Left hindlimb (tissue), 1 donor: ENCODE measurements around the gene TCEAL7.
A peak's percentile ranks its signal among the peaks of the same experiment; 100 is the strongest.

Experiments used
- DNase-seq: peaks from one replicate; pipeline ENCODE4 v3.0.0-alpha.2; 2018

TCEAL7 gene

DNA sequence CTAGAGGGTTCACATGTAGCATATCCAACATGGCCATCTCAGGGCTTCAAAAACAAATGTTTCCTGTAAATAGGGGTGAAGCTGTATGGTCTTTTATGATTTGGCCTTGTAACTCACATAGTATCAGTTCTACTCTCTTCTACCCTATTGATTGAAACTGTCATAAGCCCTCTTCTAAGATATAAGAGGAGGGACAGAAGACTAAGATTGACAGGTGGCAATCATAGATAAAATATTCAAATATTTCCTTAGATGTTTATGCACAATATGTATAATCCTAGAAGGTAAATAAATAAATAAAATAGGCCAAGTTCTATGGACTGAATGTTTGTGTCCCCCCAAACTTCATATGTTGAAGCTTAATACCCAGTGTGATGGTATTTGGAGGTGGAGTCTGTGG lies 39.4 kb downstream of the TCEAL7 start:
- DNase-seq = no peak

DNA sequence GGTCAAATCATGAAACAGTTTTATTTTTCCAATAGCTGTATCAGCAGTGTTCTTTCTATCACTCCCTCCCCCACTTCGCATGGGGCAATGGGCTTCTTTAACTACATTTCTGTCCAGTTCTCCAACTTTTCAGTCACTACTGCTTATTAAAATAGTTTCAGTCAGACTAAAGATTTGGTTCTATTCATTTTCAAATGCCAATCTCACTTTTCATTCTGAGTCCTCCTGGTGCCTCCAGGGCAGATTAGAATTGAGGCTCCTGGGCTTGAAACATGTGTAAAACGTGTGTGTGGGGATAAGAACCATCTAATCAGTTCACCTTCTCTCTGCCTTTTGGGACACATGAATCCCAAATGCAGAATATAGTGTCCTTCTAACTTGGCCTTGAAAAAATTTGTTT lies 42.8 kb downstream of the TCEAL7 start:
- no peak for DNase-seq

DNA sequence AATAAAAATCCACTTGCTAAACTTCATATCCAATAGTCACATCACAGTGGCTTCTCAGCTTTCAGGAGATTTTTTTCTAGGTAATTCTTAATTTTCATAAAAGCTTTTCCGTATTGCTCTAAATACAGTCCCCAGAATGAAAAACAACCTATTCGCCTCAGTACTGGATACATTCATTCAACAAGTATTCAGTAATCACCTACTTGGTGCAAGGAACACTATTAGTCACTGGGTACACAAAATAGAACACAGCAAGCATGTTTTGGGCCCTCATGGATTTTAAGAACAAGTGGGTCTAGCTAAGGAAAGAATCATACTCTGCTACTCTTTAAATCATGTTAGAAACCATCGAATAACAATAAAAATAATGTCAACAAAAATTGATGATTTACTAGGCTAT lies 43.5 kb downstream of the TCEAL7 start:
- no peak for DNase-seq

DNA sequence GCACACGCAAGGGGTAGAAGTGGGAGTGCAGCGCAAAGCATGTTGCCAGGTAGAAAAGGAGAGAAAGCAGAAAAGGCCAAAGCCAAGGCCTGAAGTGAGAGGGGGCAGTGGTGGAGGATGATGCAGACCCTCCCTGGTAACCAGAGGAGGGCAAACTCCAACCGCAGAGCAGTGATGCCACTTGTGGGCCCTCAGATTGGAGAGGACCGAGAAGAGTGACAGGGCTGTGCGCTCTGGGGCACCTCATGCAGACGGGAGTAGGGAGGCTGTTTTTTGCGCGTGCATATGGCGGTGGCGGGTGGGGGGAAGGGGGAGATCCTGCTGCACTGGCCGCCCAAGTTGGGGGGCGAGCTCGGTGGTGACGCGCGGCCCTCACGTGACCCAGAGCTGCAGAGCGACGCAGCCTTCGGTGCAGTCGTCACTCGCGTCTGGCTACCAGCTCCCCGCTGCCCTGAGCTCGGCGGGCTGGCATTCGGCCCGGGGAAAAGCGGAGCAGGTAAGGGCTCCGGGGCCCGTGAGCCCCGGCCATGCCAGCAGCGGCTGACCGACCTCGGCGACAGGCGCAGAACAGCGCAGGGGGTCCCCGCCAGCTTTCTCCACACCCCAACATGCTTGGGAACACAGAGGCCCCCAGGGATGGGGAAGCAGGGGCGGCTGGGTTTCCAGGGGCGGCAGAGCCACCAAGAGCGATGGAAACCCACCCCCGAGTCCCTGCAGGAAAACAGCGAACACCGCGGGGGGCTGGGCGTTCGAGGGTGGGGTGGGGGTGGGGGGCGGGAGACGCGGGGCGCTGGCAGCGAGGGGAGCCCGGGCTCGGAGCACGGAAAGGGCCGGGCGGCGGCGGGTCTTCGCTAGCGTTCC lies 46.3 kb downstream of the TCEAL7 start, which contains the start of gene BEX3:
BEX3 (plus strand) TSS at position 421 of the 861 bp plus-strand sequence. CDS start 984 bp downstream, outside the sequence.
- DNase-seq = peak; percentile 83

DNA sequence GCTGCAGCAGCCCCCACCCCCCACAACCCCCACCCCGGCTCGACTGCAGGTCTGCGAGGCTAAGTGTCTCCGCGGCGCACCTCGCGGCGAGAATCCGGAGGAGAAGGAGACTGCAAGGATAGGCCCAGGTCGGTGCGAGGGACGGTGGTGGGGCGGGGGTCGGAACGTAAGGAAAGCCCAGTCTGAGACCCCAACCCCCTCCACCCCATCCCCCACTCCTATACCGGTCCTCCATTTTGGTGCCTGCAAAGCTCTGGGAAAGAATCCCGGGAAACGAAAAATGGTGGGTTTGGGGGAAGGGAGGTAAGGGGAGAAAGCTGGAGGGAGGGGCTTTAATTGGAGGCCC lies 46.9 kb downstream of the TCEAL7 start:
- DNase-seq = peak; percentile 71

DNA sequence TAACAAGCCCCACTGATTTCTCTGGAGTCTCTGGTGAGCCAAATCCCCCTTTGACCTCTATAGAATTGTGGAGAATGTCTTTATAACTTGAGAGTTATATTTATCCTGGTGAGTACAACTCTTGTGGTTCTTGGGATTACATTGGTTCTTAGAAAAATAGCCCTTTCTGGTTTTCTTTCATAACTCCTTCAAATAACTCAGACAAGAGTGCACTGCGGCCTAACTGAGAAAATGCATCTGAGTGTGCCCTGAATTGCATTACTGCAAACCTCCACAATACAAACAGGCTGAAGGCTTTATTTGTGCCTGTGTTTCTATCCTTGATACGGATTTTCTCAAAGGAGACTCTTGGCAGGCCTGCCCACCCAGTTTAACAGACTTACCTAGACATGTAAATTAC lies 49.0 kb downstream of the TCEAL7 start:
- DNase-seq = no peak
